CD1c-positive myeloid dendritic cell (primary cell): ENCODE measurements around the gene NCAM1.
"Not testable (repeated sequence)": the region's sequence is repeated elsewhere in the genome, so short reads cannot be mapped to it uniquely, and the experiment has no call there.

ENCODE experiments used
- DNase-seq: peaks from one replicate; pipeline ENCODE4 v3.0.0-alpha.2; 2016; ENCODE audit errors: extremely low spot score

Gene NCAM1

GRCh38 chr11:113021111-113021510 lies 59.9 kb downstream of the NCAM1 start:
- DNase-seq = no peak

- no peak for DNase-seq
These were observed 61.0 kb downstream of the NCAM1 start for GRCh38 chr11:113022262-113022661.

GRCh38 chr11:113023228-113023627 lies 62.0 kb downstream of the NCAM1 start:
- no peak for DNase-seq

- no peak for DNase-seq
These were observed 62.8 kb downstream of the NCAM1 start for GRCh38 chr11:113023986-113024385.

GRCh38 chr11:113026778-113027177 lies 65.6 kb downstream of the NCAM1 start:
- DNase-seq = no peak

GRCh38 chr11:113034576-113034975 lies 73.4 kb downstream of the NCAM1 start:
- no peak for DNase-seq

GRCh38 chr11:113035708-113036107 lies 74.5 kb downstream of the NCAM1 start:
- DNase-seq = no peak

GRCh38 chr11:113043698-113044097 lies 82.5 kb downstream of the NCAM1 start:
- no peak for DNase-seq

GRCh38 chr11:113045146-113045545 lies 83.9 kb downstream of the NCAM1 start:
- DNase-seq = no peak

- no peak for DNase-seq
These were observed 85.6 kb downstream of the NCAM1 start for GRCh38 chr11:113046866-113047265.

GRCh38 chr11:113048820-113049768 lies 87.9 kb downstream of the NCAM1 start:
- no peak for DNase-seq

GRCh38 chr11:113053042-113053441 lies 91.8 kb downstream of the NCAM1 start:
- not testable (repeated sequence) for DNase-seq

GRCh38 chr11:113057038-113057437 lies 95.8 kb downstream of the NCAM1 start:
- no peak for DNase-seq

GRCh38 chr11:113059548-113059947 lies 98.3 kb downstream of the NCAM1 start:
- DNase-seq = no peak

- no peak for DNase-seq
These were observed 104.1 kb downstream of the NCAM1 start for GRCh38 chr11:113065330-113065729.

- no peak for DNase-seq
These were observed 111.1 kb downstream of the NCAM1 start for GRCh38 chr11:113072237-113072858.

- DNase-seq = no peak
These were observed 112.2 kb downstream of the NCAM1 start for GRCh38 chr11:113073290-113073953.

- no peak for DNase-seq
These were observed 114.4 kb downstream of the NCAM1 start for GRCh38 chr11:113075586-113076095.

- DNase-seq = no peak
These were observed 116.2 kb downstream of the NCAM1 start for GRCh38 chr11:113077379-113077778.

GRCh38 chr11:113082341-113082955 lies 121.2 kb downstream of the NCAM1 start:
- no peak for DNase-seq

- no peak for DNase-seq
These were observed 122.4 kb downstream of the NCAM1 start for GRCh38 chr11:113083571-113083970.

GRCh38 chr11:113084297-113084696 lies 123.1 kb downstream of the NCAM1 start:
- DNase-seq = no peak
